OCI-LY3 (cell line): ENCODE results near the gene BRD4.

Source experiments
- H2AFZ ChIP-seq: fragments of 200-600, 300-600 bp; shearing (Covaris generic); 2 replicates; pipeline ENCODE4 v1.6.0; 2014; ENCODE audit warnings: antibody characterized with exemption, low read depth, low read length
- H3K27ac ChIP-seq: fragments of 200-600, 300-600 bp; sonication (generic); 2 replicates; pipeline ENCODE4 v1.5.1; 2014; ENCODE audit warnings: mild to moderate bottlenecking, low read length, moderate library complexity, mixed read lengths
- H3K27me3 ChIP-seq: fragments of 200-600, 300-600 bp; sonication (generic); 2 replicates; pipeline ENCODE4 v1.6.1; 2014; ENCODE audit warnings: low read depth, low read length, mixed read lengths
- H3K36me3 ChIP-seq: fragments of 200-600, 300-600 bp; sonication (generic); replicated peaks from 2 replicates; pipeline ENCODE3; 2014; ENCODE audit warnings: low read depth, low read length, mixed read lengths
- H3K4me1 ChIP-seq: fragments of 300-600, 200-600 bp; sonication (generic); 2 replicates; pipeline ENCODE4 v1.6.1; 2014; ENCODE audit warnings: low read length, mixed read lengths
- H3K4me2 ChIP-seq: fragments of 200-600, 300-600 bp; sonication (generic); 2 replicates; pipeline ENCODE4 v1.6.1; 2014; ENCODE audit warnings: low read length, mixed read lengths
- H3K4me3 ChIP-seq: fragments of 300-600, 200-600 bp; sonication (generic); 2 replicates; pipeline ENCODE4 v1.5.1; 2014; ENCODE audit warnings: antibody characterized with exemption, mild to moderate bottlenecking, low read length, moderate library complexity
- H3K79me2 ChIP-seq: fragments of 300-600, 200-600 bp; shearing (Covaris generic); 2 replicates; pipeline ENCODE4 v1.6.1; 2014; ENCODE audit warnings: mild to moderate bottlenecking, low read length, mixed read lengths
- H3K9ac ChIP-seq: fragments of 300-600, 200-600 bp; shearing (Covaris generic); 2 replicates; pipeline ENCODE4 v1.6.0; 2014; ENCODE audit warnings: mild to moderate bottlenecking, low read length, moderate library complexity
- H3K9me3 ChIP-seq: fragments of 200-600, 300-600 bp; shearing (Covaris generic); 2 replicates; pipeline ENCODE4 v1.6.1; 2014; ENCODE audit warnings: low read length, mixed read lengths; ENCODE audit not compliant: insufficient read depth
- H4K20me1 ChIP-seq: fragments of 200-600, 300-600 bp; sonication (generic); 2 replicates; pipeline ENCODE4 v1.6.1; 2016; ENCODE audit warnings: low read length, mixed read lengths; ENCODE audit not compliant: insufficient read depth
- CTCF ChIP-seq: fragments of 200-600, 300-600 bp; sonication (generic); IDR thresholded peaks from 2 replicates; pipeline ENCODE4 v1.5.1; 2014; ENCODE audit warnings: antibody characterized with exemption, low read length, low read depth
- EZH2phosphoT487 ChIP-seq: fragments of 200-600 bp; shearing (Covaris generic); IDR thresholded peaks from 2 replicates; pipeline ENCODE4 v1.6.1; 2018; ENCODE audit warnings: antibody characterized with exemption, mixed run types, low read depth

BRD4 gene

GRCh38 chr19:15198951-15199660 is 133.2 kb downstream of the BRD4 start:
- Histone ChIP-seq H2AFZ (no peak overlapping the region), H3K27me3 (no peaks in the 10 kb centered on the region), H3K4me1 (no peaks in the 10 kb centered on the region), H3K27ac (no peak overlapping the region), H3K36me3 (no peaks in the 10 kb centered on the region), H3K4me2 (no peak overlapping the region), H3K79me2 (no peaks in the 10 kb centered on the region), H4K20me1 (no peaks in the 10 kb centered on the region), H3K9me3 (no peaks in the 10 kb centered on the region), H3K4me3 (no peak overlapping the region), H3K9ac (no peak overlapping the region)
- TF ChIP-seq EZH2phosphoT487 (no peak), CTCF (no peak)

DNA sequence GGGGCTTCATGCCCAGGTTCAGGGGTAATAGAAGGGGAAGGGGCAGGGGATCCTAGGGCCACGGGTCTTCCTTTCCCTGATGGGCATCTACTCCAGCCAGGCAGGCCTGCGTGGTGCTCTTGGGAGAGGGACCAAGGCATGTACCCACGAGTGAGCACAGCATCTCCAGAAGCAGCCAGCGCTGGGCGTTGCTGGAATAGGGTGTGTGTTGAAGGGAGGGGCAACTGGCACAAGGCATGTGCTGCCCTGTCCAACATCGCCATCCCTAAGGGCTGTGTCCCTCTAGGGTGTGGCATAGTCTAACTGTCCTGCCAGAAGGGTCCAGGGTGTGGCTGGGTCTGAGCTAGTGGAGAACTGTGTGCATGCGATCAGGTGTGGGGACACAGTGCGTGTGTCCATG is 134.4 kb downstream of the BRD4 start:
- Histone ChIP-seq H3K9ac (no peak overlapping the region), H3K36me3 (no peaks in the 10 kb centered on the region), H3K4me2 (no peak overlapping the region), H2AFZ (no peak overlapping the region), H3K9me3 (no peaks in the 10 kb centered on the region), H3K4me1 (no peaks in the 10 kb centered on the region), H3K27ac (no peak overlapping the region), H4K20me1 (no peaks in the 10 kb centered on the region), H3K27me3 (no peaks in the 10 kb centered on the region), H3K4me3 (no peak overlapping the region), H3K79me2 (no peaks in the 10 kb centered on the region)
- TF ChIP-seq EZH2phosphoT487, result no peak
- no peak for TF ChIP-seq CTCF

GRCh38 chr19:15197275-15197941 is 134.9 kb downstream of the BRD4 start:
- Histone ChIP-seq H3K4me1 (no peaks in the 10 kb centered on the region), H3K4me3 (no peak overlapping the region), H2AFZ (no peak overlapping the region), H3K4me2 (no peak overlapping the region), H3K9me3 (no peaks in the 10 kb centered on the region), H3K36me3 (no peaks in the 10 kb centered on the region), H3K27me3 (no peaks in the 10 kb centered on the region), H3K27ac (no peak overlapping the region), H3K9ac (no peak overlapping the region), H4K20me1 (no peaks in the 10 kb centered on the region), H3K79me2 (no peaks in the 10 kb centered on the region)
- no peak for TF ChIP-seq CTCF

DNA sequence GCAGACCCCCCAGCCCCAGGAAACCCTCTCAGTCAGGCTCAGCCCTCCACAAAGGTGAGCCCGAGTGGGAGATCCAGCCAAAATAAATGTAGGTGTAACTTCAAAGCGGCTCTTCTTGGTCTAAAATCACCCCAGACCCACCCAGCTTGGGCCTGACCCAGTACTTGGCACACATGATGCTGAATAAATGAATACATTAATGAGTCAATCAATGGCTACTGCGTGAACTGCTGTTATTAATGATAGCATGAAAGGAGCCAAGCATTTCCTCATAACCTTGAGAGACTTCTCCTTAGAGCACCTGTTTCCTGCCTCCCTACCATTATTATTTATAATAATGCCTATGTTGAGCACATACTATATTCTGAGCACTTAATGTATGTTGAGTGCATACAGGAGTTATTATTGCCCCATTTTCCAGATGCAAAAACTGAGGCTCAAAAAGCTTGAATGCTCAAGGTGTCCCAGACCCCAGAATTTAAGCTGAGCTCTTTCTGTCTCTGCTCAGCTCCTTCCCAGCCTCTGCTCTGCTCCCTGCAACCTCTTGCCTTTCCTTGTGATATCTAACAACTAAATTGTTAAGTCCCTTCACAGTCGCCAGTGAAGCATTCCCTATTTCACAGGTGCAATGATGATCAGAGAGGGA is 135.9 kb downstream of the BRD4 start:
- Histone ChIP-seq H3K36me3 (no peaks in the 10 kb centered on the region), H3K4me2 (no peak overlapping the region), H4K20me1 (no peaks in the 10 kb centered on the region), H3K9me3 (no peaks in the 10 kb centered on the region), H3K27me3 (no peaks in the 10 kb centered on the region), H3K9ac (no peak overlapping the region), H3K27ac (no peak overlapping the region), H3K4me1 (no peaks in the 10 kb centered on the region), H3K79me2 (no peaks in the 10 kb centered on the region), H2AFZ (no peak overlapping the region), H3K4me3 (no peak overlapping the region)
- no peak for TF ChIP-seq EZH2phosphoT487
- TF ChIP-seq CTCF, result no peak
